ENCODE data around the gene OSTF1.

The OSTF1 gene, protein sequence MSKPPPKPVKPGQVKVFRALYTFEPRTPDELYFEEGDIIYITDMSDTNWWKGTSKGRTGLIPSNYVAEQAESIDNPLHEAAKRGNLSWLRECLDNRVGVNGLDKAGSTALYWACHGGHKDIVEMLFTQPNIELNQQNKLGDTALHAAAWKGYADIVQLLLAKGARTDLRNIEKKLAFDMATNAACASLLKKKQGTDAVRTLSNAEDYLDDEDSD

DNA sequence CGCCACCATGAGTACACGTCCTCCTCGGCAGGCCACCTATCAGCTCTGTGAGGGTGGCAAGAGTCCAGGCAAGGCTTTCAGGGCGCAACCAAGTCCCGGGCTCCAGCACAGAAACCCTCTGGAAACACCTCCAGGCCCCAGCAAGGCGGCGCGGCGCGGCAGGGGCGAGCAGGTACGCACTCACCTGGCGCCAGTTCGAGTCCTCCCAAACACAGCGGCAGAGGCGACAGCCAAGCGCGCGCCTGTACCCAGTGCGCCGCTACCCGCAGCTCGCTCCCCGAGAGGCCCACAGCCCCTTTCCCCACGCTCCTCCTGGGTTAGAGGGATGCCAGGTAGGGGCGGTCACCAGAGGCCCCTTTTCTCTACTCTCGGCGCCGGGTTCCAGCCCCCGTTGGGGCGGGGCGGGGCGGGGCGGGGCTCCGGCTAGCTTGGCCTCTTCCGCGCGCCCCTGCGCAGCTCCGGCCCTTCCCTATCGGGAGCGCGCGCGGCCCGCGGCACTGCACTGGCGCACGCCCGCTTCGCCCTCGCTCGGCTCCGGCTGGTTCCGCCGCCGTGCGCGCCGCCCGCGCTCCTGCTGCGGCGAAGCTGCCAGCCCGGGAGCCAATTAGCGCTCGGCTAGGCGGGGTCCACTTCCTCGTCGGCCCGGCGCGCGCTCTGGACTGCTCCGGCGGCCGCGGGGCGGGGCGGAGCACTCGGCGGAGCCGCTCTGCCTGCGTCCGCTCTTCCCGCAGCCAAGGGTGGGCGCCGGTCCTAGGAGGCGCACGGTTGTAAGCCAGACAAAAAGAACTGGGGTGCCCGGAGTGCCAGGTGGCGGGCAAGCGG lies at the start of gene OSTF1, which contains the start of gene NMRK1:
Gene OSTF1 (plus strand): TSS at position 691 of the 822 bp plus-strand sequence. CDS start 179 bp downstream, outside the sequence.
Gene NMRK1 (minus strand): TSS at position 332 of the 822 bp plus-strand sequence. CDS start 5,040 bp downstream, outside the sequence.
- peak; percentile 96 for DNase-seq (ENCODE audit: low spot score)

DNA sequence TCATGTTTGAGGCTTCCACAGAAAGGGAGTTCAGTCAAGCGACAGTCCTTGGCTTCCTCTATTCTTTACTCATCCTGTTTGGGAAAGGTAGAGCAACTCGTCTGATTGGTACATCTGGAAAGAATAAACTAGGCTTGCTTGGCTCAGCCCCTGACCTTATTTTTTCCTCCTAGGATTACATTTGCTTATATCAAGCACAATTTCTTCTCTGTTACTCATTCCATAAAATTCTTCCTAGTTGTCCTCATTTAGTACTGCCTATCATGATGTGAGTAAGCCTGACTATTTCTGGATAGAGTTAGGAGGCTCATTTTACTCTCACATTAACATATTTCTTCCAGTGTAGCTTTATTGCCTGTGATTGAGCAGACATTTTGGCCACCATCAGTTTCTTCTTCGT lies 49.3 kb upstream of the OSTF1 start:
- no peak for DNase-seq (ENCODE audit: low spot score)

DNA sequence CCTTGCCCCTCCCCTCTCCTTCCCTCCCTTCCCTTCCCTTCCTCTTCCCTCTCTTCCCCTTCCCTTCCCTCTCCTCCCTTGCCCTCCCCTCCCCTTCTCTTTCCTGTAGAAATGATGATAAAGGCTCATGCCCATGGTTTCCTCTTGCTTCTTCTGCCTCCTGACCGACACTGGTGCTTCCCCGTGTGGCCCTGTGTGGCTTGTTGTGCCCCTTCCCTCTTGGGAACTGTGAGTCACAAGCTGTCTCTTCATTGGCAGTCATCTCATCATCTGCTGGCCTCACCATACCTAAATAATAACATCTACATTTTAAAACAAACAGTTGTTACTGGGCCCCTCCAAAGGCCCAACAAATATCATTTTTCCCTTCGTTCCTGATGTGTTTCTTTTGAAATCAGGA lies 48.5 kb upstream of the OSTF1 start:
- DNase-seq (ENCODE audit: low spot score): no peak

DNA sequence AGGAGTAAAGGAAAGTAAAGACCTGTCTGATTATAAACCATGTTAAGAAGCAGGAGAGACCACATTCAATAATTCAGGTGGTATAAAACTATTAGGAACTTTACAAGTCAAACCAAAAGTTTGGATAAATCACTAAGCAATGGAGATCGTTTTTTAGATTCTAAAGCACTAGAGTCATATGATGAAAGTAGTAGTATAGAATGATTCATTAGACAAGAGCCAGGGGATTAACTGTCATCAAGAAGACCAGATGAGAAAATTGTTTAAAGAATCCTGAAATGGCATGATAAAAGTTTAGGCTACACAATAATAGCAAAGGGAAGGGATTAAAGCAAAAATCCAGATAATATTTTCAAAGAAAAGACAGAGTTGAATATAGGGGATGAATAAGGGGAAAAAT lies 47.3 kb upstream of the OSTF1 start:
- no peak for DNase-seq (ENCODE audit: low spot score)

DNA sequence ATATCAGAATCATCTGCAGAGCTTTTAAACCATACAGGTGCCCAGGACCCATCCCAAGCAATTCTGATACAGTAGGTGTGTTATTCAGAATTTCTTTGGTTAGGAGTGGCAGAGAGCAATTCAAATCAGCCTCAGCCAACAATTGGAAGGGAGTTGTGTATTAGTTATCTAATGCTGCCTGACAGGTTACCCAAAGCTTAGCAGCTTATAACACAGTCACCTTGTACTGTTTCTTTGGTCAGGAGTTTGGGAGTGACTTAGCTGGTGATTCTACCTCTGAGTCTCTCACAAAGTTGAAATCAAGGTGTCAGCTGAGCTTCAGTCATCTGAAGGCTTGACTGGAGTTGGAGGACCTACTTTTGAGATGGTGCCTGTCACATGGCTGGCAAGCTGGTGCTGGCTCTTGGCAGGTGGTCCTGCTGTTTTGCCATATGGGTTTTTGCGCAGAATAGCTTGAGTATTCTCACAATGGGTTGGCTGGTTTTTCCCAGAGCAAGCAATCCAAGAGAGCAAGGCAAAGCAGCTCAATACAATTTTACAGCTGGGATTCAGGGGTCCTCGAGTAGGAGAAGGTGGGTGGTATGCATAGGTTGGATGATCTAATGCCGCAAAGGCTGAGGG lies 41.5 kb upstream of the OSTF1 start:
- DNase-seq (ENCODE audit: low spot score): no peak

DNA sequence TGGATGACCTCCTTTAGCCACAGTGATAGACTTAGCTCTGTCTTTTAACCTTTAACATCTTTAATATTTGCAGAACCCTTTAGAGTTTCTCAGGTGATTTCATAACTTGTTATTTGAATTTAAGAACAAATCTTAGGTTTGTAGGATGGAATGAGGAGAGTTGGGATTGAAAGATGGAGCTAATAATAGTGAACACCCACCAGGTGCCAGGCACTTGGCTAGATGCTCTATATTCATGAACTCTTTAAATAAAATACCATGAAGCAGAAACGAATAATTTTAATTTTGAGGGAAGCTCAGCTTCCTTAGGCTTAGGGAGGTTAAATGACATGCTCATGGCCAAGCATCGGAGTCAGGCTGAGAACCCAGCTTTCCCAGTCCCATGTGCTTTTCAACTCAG lies 40.8 kb upstream of the OSTF1 start:
- DNase-seq (ENCODE audit: low spot score): no peak

DNA sequence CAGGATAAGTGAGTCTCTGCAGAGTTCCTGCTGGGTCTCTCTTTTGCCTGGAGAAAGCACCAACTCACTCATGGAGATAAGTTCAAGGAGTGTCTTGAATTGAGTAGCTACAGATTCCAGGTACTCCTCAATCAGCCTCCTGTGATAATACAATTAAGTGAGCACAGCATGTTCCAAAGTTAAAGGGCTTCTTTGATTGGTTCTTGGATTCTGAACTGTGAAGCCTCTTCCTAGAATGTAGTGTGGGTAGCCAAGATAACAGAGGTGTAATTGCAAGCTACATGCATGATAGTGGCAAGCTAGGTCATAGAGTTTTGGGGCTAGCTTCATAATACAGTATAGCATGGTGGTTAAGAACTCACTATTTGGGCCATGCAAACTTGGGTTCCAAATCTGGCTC lies 37.0 kb upstream of the OSTF1 start:
- no peak for DNase-seq (ENCODE audit: low spot score)

DNA sequence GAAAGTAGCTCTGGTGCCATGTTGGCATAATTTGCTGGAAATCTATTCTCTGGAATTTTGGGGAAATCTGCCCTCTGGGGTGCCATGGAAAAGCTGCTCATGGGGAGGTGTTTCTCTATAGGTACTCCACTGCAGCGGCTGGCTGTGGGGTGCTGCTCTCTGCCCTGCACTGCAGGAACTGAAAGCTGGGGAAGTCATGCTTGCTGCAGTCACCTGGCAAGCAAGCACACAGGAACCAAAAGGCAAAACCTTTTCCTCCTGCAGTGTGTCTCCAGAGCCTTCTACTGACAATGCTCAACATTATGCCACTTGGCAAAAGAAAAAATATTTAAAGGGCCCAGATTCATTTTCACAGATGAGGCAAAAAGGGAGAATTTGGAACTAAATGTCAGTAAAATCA lies 34.4 kb upstream of the OSTF1 start:
- DNase-seq (ENCODE audit: low spot score): no peak

DNA sequence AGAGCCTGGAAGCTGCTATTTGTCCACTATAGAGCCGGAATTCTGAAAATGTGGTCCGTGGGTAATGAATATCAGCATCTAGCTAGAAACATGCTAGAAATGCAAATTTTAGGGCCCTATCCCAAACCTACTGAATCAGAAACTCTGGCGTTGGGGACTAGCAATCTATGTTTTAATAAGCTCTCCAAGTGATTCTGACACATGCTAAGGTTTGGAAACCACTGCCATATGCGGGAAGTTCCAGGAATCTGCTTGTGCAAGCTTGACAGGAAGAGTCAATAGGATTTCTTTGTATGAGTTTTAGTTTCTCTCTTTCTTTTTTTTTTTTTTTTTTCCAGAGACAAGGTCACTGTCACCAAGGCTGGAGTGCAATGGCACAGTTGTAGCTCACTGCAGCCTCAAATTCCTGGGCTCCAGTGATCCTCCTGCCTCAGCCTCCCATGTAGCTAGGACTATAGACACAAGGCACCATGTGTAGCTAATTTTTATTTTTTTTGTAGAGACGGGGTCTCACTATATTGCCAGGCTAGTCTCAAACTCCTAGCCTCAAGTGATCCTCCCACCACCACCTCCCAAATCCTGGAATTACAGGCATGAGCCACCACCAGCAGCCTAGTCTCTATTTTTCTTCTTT lies 33.8 kb upstream of the OSTF1 start:
- DNase-seq (ENCODE audit: low spot score): no peak

DNA sequence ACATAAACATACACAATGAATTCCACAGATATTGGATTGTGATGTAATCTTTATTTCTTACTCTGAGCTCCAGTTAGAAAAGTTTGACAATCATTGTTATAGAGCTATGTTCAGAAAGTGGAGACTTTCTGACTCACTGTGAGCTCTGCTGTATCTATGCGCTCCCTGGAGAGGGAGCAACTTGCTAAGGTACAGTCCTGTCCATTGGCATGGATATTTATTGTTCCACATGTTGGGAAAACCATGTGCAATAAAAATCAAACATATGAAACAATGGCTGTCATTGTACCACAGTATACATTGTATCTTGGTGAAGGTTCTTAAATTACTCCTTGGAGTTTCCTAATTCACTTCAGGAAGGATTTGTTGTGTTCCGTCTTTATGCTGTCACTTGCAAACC lies 27.1 kb upstream of the OSTF1 start:
- DNase-seq (ENCODE audit: low spot score): no peak

DNA sequence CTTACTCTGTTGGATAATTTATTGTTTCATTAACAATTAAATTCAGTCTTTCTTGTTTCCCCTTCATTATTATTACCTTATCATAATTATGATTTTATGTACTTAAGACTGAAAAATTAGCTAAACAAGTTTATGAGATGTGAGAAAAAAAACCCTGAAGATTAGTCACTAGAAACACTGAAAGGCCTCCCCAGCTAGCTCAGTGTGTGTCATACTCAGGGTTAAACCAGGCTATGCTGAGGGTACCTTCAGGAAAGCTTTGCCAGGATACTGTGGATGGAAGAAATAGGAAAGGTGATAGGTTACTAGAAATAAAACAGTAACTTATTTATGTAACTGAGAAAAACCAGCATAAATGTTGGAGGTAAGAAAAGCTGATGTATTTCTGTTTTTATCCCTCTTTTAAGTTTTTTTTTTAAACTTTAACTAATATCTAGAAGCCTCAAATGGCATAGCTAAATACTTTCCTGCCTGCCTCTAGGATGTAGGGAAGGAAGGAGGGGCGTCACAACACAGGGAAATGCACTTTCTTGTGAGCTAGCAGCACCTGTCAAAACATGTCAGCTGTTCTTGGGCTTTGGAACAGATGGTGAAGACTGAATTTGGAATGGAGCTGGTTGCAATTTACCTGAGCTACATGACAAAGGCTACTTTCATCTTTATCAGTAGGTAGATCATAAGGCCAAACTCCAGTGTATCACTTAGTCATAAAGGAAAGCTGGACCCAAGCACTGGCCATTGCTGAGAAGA lies 24.6 kb upstream of the OSTF1 start:
- DNase-seq (ENCODE audit: low spot score): no peak

DNA sequence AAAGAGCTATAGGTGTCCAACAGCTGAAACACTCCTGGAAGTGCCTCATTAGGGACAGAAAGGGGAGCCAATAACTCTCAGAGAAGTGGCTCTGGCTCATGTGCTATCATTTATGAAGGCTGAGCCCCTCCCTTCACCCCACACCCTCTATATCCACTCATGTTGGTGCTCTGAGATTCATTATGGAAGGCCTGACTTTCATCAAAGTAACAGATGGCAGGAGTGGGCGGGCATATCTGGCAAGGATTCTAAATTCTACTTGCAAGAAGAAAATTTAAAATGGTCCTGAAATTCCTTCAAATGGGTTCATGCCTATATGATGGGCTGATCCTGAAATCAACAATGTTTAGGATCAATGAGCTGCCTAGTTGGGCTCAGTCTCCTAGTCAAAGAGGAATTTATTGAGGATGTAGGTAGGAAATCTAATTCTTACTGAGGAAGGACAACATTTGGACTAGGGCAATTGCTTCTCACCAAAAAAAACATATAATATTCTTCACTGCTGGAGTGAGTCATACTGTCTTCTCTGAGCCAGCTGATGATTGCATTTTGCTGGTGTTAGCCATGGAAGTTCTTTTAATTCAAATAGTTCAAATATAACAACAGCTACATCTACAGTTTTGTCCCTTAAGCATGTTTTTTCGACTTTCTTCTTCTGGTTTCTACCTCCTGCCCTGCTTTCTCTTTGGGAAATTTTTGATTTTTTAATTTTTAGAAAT lies 23.8 kb upstream of the OSTF1 start:
- DNase-seq (ENCODE audit: low spot score): no peak

DNA sequence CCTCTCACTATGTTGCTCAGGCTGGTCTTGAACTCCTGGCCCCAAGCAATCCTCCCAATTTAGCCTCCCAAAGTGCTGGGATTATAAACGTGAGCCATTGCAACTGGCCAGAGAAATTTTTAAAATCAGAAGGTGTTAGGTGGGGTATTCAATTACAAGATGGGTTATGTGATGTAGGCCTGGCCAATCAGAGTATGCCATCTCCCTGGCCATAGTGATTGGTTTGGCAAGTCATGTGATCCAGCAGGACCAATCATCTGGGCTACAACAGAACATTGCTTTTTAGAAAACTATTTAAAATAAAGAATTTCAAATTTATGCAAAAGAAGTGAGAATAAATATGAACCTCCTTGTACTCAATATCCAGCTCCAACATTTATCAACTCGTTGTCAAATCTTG lies 22.8 kb upstream of the OSTF1 start:
- no peak for DNase-seq (ENCODE audit: low spot score)

DNA sequence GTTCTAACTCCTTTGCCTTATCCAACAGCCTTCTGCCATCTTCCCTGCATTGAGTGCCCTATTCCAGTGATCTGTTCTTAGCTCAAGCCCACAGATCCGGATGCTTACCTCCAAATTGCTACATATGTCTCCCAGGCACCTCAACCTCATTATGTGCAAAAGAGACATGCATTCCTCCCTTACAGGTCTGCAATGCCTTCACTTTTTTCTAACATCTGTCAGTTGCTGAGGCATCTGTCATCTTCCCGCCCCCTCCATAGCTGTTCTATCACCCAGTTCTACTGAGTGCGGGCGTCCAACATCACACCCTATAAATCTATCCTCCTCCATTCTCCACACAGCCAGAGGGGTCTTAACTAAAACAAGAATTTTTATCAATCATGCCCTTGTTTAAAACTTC lies 20.4 kb upstream of the OSTF1 start:
- DNase-seq (ENCODE audit: low spot score): no peak

DNA sequence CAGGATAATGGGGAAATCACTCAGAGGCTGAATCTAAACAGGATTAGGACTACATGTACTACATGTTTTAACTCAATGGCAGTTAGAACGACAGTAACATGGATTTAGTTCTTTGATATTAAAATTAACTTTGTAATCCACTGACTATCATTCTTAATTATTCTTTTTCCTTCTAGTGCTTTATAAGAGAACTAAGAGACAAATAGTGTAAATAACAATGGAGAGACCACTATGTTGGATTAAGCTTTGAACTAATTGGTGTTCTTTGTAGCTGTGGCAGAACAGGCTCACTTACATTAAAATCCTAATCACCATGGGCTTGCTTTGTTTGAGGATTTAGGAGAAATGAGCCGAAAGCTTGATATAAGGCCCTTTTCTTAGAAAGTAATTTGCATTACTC lies 19.1 kb upstream of the OSTF1 start:
- DNase-seq (ENCODE audit: low spot score): no peak

DNA sequence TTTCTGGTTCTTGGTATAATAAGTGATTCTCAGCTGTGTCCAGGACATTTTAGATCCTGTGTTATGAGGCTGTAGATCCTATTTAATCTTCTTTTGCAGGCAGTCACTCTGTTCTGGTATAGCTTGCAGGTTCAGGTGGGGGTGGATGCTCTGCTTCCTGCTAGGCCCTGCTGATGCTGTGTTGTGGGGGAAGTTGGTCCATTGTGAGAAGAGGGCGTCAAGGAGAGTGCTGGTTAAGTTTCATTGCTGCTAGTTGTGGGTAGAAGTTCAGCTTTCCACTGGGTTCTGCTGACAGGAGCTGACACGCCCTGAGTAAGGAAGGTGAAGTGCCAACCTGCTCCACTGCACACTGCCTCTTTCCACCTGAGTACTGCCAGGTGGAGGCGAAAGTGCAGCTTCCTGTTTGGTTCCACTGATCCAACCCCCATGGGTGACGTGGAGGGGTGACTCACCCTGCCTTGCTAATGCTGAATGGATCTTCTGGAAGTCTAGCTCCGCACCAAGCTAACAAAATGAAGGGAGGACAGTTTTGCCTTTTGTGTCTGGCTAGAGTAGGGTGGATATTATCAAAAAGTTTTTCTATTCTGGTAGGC lies 16.7 kb upstream of the OSTF1 start:
- DNase-seq (ENCODE audit: low spot score): no peak

DNA sequence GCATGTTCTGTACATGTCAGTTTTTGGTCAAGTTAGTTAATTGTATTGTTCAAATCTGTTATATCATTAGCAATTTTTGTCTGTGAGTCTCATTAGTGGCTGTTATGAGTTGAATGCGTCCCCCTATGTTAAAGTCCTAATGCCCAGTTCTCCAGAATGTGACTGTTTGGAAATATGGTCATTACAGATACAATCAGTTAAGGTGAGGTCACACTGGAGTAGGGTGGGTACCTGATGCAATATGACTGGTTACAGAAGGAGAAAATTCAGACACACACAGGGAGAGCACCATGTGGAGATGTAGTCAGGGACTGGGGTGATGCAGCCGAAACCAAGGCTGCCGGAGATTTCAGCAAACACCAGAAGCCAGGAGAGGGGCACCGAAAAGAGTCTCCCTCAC lies 15.4 kb upstream of the OSTF1 start:
- DNase-seq (ENCODE audit: low spot score): no peak

DNA sequence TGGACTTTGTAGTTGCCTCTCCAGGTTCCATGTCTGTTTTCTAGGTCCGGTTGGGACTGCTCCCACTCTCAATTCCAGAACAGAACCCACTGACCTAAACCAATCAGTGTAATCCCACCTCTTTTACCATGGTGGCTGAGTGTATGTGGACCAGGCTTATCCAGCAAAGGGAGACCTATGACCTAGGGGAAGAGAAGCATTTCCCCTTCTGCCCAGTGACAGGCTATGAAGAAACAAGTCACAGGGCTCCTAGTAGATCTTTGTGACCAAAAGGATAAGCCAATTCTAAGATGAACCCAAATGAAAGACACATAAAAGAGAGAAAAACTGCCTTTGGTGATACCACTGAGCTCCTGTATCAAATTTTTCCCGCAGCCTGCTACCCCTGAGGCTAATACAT lies 6.7 kb upstream of the OSTF1 start:
- no peak for DNase-seq (ENCODE audit: low spot score)

DNA sequence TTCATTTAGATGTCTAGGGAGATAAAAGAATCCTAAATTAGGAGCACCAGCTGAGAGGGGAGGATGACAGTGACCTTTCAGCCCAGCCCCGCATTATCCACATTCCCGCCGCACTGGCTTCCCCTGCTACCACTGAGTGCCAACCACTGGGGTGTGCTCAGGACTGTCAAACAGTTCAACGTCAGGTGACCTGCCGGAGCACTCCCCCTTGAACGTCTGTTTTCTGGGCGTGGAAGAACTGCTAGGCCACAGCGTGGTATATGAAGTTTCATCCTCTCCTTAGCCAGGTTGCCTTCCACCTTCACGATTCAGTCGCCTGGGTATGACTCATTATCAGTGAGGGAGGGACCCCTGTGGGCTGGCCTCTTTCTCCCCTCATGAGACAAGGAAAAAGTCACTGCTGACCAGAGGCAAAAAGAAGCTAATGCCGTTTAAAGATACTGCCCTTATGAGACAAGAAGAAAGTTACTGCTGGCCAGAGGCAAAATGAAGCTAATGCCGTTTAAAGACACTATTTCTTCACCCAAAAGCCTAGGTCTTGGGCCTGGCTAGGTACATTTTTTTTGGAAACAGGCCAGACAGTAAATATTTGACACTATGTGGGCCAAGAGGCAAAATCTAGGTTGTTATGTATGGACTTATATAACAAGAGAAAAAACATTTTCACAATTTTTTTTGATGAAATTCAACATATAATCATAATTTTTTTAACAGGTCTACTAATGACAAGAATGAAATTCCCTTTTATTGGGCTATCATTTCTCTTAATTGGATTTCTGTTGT lies 4.9 kb upstream of the OSTF1 start:
- no peak for DNase-seq (ENCODE audit: low spot score)

DNA sequence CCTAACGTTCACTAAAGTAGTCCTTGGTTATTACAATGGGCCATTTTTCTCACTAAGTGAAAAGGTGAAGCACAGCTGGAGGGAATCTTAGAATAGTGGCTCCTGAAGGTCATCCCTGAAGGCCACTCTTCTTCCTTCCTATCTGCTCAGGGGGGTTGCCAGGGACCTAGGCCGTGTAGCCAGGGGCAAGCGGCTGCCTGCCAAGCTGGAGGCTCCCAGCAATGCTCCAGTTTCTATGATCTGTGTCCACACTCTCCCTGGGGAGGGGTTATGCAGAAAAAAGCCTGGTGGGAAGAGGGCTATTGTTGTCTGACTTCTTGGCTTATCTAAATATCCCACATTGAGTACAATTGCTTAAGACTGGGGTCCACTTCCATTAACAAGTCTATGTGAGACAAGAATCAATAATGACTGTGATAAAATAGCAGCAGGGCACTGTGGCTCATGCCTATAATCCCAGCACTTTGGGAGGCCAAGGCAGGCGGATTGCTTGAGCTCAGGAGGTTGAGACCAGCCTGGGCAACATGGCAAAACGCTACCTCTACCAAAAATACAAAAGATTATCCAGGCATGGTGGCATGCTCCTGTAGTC lies 4.1 kb upstream of the OSTF1 start:
- no peak for DNase-seq (ENCODE audit: low spot score)

Data from D341Med (cell line).